GM13977 (cell line): ENCODE results near the gene TC2N.

Source experiments
- DNase-seq: peaks from one replicate; pipeline ENCODE4 v3.0.0; 2012; ENCODE audit warnings: low spot score
- CTCF ChIP-seq: IDR thresholded peaks from 2 replicates; pipeline ENCODE4 v1.5.1; 2012; ENCODE audit warnings: mild to moderate bottlenecking, control low read depth; ENCODE audit not compliant: insufficient read depth; ENCODE audit errors: extremely low read depth, missing control alignments
- in situ Hi-C: fragments of 300-500 bp; cut with MboI; formaldehyde crosslinking; loops from one replicate; pipeline ENCODE4 v1.12.0; 2022; ENCODE audit warnings: low sequenced_read_pairs, low pct_unique_long_range_greater_than_20kb, mixed read lengths, inconsistent platforms; ENCODE audit not compliant: unreplicated experiment

Gene TC2N

GRCh38 chr14:91751719-91752118 is 115.6 kb downstream of the TC2N start:
- no peak for TF ChIP-seq CTCF
- DNase-seq = no peak
- in situ Hi-C loops = no loop called here

GRCh38 chr14:91750634-91751198 is 116.6 kb downstream of the TC2N start:
- TF ChIP-seq CTCF = no peak
- in situ Hi-C loops = no loop called here
- no peak for DNase-seq

- DNase-seq = no peak
- in situ Hi-C loops = no loop called here
- no peak for TF ChIP-seq CTCF
These were observed 117.5 kb downstream of the TC2N start for GRCh38 chr14:91749868-91750267.

GRCh38 chr14:91748049-91748448 is 119.3 kb downstream of the TC2N start:
- TF ChIP-seq CTCF = no peak
- in situ Hi-C loops = no loop called here
- DNase-seq = no peak

GRCh38 chr14:91745344-91745743 is 122.0 kb downstream of the TC2N start:
- TF ChIP-seq CTCF = no peak
- DNase-seq = no peak
- in situ Hi-C loops = no loop called here

- TF ChIP-seq CTCF = no peak
- DNase-seq = no peak
- in situ Hi-C loops = no loop called here
These were observed 123.3 kb downstream of the TC2N start for GRCh38 chr14:91744068-91744480.

GRCh38 chr14:91743305-91743653 is 124.1 kb downstream of the TC2N start:
- DNase-seq = no peak
- in situ Hi-C loops = no loop called here
- no peak for TF ChIP-seq CTCF
